GM19372 (cell line): ENCODE data around the gene SP110.

Experiments used
- ATAC-seq: cut with Tn5 transposase; IDR thresholded peaks from one replicate; pipeline ENCODE4 v1.9.1; 2021; ENCODE audit warnings: mild to moderate bottlenecking, low read depth, moderate library complexity; ENCODE audit not compliant: unreplicated experiment

Gene SP110

DNA sequence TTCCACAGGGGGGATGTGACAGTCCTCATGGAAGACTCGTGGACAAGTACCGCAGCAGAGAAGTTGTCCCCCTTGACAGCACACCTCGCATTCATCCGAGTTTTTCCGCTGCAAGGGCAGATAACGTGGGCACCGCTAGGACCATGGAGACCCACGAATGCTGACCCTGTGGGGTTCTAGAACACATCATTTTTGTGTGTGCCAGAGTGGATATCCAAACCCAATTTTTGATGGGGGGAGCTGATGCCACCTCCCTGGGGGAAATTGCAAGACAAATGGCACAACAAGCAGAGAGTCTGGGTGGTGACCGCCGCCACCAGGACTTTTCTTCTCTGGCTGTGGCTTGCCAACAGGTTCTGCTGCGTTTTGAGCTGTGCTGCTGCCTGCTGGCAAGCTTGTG lies 46.9 kb downstream of the SP110 start:
- ATAC-seq = no peak

DNA sequence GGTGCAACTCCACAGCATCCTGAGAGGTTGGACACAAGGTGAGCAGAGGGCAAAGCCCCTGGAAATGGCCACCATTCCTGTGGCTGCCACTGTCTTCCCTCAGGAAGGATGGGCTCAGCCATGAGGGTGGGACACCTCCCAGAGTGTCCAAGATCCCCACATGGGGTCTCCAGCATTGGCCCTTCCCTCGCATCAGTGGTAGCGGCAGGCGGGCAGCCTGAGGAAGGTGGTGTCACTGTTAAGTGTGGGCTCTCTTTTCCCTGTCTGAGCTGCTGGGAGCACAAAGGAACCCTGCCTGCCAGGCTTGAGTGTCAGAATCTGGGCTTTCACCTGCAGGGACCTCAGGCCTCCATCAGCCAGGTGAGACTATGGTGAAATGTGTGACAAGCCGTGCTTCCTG lies 47.6 kb downstream of the SP110 start:
- no peak for ATAC-seq

DNA sequence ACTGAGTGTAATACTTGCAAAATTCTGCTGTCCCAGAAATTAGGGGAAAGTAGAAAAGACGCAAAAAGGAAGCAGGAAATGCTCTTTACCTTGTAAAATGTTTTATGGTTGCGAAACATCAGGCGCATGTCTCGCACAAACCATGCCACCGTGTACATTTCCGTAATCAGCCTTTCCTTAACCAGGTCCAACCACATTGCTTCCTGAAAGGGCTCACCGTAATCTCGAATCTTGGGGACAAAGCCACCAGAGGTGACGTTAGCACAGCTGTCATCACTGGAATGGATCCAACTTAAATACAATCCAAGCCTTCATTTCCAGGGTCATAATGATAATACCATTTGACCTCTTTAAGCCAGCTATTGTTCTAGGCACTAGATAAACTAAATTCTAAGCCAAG lies 49.3 kb downstream of the SP110 start:
- no peak for ATAC-seq

DNA sequence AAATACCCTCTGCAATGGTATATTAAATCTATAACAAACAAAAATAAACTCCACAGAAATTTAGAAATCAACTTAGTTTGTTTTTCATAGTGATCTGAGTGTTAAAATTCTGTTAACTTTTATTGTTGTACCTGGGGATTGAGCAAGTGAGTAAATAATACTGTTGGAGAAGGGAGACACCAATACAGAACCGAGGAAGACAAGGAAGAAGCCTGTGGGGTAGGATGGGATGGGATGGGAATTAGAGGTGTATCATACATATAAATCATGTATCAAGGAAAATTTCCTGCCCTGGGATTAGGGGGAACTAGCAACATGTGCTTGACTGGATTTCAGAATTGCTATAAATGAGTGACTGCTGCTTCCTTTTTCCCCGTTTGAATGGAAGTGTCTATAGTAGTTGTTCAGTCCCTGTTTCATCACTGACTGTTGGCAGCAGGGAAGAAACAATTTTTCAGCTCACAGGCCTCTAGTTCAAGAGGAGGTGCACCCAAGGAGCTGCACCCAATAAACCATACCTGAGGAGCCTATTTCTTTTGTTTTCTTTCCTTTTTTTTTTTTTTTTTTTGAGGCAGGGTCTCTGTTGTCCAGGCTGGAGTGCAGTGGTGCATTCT lies 53.1 kb downstream of the SP110 start:
- ATAC-seq = no peak

DNA sequence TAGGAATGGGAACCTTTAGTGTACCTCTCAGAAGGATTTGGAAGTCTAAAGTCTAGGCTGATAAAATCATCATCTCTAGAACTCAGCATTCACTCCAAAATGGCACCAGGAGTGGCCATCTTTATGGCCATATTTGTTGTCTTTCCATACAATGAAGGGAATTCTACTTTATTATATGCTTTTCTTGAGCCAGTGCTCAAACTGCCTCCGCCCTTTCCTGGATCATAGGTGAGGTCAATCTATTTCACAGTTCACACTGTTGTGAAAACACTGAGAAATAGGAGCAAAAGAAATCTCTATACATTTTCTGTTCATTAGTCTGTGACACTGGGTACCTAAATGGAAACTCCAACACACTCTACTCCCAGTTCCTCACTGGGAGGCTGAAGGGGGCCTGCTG lies 55.6 kb downstream of the SP110 start:
- ATAC-seq = no peak

DNA sequence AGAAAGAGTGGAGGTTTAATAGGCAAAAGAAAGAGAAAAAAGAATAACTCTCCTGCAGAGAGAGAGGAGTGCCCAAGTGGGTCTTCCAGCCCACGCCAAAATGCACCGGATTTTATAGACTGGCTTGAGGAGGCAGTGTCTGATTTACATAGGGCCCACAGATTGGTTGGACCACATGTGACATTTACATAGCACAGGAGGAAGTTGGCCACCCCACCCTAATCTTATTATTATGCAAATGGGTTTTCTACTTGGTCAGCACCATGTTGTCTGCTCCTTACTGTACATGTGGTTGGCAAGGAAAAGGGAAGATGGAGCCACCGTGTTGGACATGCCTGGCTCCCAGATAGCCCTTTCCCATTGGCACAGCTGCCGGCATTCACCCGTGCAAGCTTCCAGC lies 56.8 kb downstream of the SP110 start:
- ATAC-seq = no peak

DNA sequence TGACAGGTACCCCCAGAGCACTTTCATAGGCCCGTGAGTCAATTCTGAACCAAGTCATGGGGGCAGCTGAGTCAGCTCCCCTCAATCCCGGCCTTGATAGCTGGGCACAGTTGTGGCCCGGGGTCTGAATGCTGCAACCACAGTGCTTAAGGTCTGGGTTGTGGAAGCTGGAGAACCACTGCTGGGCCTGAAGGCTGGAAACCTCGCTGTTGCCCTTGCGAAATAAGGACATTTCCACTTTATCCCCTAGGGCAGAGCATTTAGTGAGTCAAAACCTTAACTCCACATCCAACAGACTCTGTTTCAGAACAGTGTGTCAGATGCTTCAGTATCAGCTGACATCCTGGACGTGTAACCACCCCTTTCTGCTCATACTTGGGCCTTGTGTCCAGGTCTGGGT lies 58.6 kb downstream of the SP110 start:
- no peak for ATAC-seq

DNA sequence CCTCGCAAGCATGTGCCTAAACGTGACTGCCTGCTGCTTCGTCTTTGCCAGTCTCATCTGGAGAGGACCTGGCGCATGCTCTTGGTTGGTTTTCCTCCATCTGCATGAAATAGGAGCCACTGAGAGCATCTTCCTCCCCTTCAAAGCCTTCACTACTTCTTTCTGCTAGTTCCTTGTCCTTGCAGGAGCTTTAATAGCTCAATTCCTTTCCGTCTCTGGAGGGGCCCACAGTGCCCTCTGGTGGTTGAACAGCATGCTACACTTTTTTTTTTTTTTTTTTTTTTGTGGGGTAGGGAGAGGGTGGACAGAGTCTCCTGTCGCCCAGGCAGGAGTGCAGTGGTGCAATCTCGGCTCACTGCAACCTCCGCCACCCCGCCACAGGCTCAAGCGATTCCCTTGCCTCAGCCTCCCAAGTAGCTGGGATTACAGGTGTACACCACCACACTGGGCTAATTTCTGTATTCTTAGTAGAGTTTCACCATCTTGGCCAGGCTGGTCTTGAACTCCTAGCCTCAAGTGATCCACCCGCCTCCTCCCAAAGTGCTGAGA lies 59.6 kb downstream of the SP110 start:
- no peak for ATAC-seq

DNA sequence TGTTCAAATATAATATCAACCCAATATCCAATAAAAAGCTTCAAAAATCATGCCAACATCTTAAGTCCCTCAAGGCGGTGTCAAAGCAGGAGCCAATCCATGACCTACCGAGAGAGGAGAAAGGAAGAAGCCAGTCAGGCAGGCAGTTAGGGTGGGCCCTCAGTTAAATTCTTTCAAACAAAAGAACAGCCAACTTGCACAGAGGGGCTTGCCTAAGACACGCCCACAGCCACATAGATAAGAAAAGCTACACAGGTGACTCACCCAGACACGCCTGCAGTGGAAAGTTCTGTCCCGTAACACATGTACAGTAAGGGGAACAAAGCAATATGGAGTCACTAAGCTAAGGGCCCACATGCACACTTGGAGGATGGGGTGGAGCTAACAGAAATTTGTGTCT lies 61.3 kb downstream of the SP110 start:
- no peak for ATAC-seq

DNA sequence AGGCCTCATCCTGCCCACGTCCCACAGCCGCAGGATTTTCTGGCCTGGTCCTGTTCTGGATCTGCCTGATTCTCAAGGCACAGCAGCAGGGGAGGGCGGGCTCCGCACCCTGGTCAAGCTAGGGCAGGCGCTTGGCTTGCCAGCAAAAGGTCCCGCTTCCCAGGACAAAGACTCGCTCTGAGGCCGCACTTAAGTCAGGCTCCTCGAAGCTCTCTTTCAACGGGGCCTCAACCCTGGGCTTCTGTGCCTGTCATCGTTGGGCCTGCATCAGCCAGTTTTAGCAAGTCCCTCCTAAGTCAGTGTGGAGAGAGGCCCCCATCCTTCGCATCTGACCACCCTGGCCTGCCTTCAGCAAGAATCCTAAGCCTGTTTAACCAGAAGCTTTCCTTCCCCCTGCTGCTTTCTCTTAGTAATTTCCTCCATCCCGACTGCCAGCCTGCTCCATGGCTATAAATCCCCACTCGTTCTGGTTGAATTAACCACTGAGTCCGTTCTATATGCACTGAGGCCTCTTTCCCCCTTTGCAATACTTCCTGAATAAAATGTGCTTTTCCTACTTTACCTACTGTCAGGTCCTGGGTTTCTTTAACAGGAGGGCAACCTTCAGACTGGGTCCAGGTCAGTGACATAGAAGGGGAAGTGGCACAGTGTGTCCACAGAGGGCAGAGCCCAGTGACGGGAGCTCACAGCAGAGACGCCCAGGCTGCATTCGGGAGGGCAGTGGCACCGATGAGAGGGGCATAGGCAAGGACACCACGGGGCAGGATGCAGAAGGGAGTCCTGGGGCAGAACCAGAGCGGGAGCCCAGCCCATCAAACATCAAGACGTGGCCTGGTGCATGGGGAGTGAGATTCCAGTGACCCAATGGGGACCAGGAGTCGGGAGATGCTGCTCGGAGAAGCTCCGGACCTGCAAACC lies 62.7 kb downstream of the SP110 start:
- no peak for ATAC-seq

DNA sequence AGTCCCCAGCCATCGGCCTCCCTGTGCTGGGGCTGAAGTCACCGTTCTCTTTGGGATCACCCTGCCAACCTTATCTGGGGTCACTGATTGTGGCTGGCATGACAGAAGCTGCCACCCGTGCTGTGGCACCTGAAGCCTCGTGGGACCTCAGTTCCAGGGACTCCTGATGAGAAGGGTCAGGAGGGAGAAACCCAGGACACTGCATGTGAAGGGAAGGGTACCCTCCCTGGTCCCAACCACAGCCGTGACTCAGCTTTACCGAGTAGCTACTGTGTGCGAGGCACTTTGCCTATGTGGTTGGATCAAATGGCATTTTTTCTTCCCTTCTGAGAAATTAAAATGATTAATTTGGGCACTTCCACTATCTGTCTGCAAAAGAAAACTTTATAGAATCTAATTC lies 64.4 kb downstream of the SP110 start:
- ATAC-seq = no peak

DNA sequence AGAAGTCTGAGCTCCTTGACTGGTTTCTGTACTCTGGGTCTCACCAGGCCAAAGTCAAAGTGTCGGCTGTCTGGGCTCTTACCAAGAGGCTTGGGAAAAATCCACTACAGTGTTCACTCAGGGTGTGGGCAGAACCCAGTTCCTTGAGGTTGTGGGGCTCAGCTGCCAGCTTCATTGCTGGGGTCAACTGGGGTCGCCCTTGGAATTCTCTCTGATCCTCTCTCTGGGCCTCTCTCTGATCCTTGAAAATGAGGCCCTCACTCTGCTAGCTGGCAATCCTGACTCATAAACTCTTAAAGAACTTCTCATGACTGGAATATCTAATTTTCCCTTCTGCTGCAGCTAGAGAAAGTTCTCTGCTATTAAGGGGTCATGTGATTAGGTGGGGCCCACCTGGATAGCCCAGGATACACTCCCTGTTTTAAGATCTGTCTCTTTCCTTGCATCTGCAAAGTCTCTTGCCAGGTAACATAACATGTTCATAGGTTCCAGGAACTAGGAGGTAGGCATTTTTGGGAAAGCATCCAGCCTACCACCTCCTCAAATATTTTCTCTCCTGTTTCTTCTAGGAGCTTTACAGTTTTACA lies 66.3 kb downstream of the SP110 start:
- ATAC-seq = no peak

DNA sequence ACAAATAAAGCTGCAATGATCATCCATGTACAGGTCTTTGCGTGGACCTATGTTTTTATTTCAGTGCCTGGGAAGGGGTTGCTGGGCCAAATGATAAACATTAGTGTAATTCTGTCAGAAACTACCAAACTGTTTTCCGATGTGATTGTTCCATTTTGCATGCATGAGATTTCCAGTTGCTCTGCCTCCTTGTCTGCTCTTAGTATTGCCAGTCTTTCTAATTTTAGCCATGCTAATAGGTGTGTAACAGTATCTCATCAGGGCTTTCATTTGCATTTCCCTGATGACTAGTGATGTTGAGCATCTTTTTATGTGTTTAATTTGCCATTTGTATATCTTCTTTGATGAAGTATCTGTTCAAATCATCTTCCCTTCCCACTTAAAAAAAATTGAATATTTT lies 67.5 kb downstream of the SP110 start:
- ATAC-seq = no peak

DNA sequence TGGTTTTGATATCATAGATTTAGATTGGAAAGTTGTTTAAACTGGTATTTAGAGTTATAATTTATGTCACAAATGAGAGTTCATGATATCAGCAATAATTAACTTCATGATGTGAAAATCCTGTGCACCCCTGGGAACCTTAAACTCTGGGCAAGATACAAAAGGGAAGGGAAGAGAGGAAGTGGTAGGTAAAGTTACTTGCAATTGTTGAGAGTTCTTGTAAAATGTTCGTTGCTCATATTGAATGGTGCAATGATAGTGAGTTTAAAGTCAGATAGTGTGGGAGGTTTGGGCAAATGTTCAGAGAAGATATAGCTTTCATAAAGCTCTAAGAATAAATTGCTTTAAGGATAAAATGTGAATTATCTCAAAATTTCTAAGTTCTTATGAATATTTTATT lies 75.4 kb downstream of the SP110 start:
- no peak for ATAC-seq

DNA sequence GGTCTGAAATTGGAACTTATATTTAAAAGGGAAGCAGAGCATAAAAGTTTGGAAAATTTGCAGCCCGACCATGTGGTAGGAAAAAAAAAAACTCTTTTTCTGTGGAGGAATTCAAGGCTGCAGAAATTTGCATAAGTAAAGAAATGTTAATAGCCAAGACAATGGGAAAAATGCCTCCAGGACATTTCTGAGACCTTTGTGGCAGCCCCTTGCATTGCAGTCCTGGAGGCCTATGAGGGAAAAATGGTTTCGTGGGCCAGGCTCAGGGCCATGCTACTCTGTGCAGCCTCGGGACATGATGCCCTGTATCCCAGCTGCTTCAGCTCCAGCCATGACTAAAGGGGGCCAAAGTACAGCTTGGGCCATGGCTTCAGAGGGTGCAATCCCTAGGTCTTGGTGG lies 79.1 kb downstream of the SP110 start:
- no peak for ATAC-seq

DNA sequence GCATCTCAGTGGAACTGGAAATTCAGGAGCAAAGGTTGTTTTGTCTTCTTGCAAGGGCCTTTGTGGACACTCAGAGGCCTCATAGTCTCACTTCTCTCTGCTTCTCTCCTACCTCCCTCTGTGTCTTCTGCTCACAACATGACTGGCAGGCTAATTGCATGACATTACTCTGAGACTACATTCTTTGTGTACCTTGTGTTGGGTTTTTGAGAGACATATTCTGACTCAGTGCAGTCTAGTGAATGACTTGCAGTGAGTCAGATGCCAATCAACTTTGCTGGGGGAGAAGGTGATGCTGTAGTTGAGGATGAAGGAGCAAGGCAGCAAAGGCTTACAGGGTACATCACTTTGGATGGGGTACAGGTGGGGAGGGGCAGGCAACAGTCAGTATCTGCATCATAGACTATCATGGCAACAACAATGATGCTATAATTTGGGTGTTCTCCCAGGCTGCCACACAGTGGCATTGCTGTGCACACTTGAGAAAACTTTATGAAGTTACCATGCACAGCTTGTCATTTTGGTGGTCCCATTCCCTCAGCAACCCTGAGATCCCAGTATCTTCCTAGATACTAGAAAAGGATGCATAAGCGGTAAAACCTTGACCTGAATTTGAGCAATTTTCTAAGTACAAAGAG lies 81.8 kb downstream of the SP110 start:
- ATAC-seq = no peak

DNA sequence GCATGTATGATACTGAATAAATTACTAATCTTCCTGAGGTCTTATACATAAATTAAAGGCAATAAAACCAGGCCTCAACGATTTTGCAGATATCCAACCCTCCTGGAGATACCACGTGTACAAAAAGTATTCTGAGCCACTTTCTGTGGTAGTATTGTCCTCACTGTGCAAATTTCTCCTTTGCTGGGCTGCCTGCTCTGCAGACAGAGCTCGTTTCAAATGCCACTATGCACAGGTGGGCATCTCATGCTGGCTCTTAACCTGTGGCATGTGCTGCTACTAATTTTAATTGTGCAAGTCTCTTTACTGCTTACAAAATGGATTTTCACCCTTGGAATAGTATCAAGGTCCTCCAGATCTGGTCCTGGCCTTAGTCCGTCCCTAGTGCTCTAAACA lies 84.7 kb downstream of the SP110 start:
- ATAC-seq = no peak

DNA sequence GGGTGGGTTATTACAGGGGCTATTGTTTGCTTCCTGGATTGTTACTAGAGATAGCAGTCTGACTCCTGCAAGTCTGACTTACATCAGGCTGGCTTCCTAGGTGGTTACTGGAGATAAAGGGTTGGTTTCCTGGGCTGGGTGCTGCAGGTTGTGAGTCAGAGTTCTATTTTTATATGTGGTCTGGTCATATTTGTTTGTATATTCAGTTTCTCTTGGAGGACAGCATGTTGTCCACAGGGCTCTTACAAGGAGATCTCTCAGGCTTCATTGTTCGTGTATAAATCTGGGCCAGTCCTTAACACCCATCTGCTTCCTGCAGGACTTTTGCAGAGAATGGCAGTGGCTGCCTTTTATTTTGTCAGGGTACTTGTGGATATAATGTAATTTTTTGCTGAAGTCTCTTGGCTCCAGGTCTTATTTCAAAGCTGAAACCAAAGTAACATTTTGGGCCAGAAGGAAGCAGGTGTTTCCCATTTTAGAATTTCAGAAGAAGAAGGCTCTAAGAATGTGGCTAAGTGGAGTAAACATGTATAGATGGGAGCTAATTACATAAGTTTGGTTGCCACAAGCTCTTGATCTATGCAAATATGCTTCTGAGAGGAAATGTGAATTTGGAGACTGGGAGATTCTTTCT lies 85.2 kb downstream of the SP110 start:
- ATAC-seq = no peak

DNA sequence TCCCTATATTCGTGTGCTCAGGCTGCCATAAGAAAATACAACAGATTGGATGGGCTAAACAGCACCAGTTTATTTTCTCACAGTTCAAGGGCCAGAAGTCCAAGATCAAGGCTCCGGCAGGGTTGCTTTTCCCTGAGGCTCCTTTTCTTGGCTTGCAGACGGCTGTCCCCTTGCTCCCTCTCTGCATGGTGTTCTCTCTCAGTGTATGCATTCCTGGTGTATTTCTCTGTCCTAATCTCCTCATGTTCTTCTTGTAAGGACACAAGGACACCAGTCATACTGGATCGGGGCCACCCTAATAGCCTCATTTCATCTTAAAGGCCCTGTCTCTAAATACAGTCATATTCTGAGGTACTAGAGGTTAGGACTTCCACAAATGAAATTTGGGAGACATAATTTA lies 88.4 kb downstream of the SP110 start:
- no peak for ATAC-seq

DNA sequence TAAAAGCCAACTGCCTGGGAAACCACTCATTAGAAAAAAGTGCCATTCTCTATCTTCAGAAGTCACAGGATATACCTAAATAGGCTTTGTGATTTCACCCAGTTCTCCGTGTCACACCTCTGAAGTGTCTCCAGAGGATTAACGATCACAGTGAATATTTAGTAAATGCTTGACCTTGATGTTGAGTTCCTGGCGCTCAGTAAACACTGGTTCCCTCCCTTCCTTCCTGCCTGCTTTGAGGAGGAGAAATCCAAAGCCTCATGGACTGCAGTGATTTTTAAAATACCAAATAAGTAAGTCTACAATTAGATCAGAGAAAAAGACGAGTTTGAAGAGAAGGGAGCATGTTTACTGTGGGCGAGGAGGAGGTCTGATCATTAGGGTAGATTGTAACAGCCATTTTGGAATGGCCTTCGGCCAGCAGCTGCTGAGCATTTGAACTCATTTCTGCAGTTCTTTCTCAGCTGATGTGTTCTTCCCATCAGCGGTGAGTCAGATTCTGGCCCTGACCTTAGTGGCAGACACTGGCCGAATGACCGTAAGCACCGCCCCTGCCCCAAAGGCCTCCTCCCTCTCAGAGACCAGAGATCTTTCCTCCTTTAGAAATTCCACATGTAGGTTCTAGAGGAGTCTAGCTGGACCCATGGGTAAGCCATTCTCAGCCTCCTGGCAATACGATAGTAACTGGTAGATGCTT lies 89.0 kb downstream of the SP110 start:
- no peak for ATAC-seq
